Tracheal epithelial cell (primary cell): ENCODE results near the gene FRMD1. TPM values are rescaled to one million over a fixed set of nuclear protein-coding genes. Genes with fewer than 3 reads are reported as not detected.

ENCODE experiments used
- total RNA-seq: library from RNA; depleted of rRNA; stranded (reverse); fragments of >200 nt; gene quantifications from 2 replicates; pipeline ENCODE4 v1.2.1, GENCODE V29; 2014

The FRMD1 gene
- not detected in 2 replicates for total RNA-seq

GRCh38 chr6:168078943-168079405 is at the start of gene FRMD1:
TSS of gene FRMD1 (minus strand) at chr6:168079212. CDS start at chr6:168079094, 118 bp downstream.

Other genes with a start within 250 kb of the FRMD1 start
- gene KIF25, start 81.5 kb downstream of the FRMD1 start, total RNA-seq: not detected in 2 replicates
- 0.72 and 1.7 TPM in 2 replicates for gene DACT2, start 240.6 kb upstream of the FRMD1 start, total RNA-seq